GM12878 (cell line): ENCODE data around the gene PPP2R5B.

ENCODE experiments used
- BRCA1 ChIP-seq: IDR thresholded peaks from 2 replicates; pipeline ENCODE4 v1.6.1; 2011; ENCODE audit warnings: low read depth, low read length, improper control_type of control experiment
- CTCF ChIP-seq, 3 experiments: IDR thresholded peaks in 2 of 3; conservative IDR thresholded peaks in 1 of 3; 2 replicates each; pipeline ENCODE4 v1.5.1; 2011; ENCODE audit warnings: low read depth in 3 of 3, low read length in 3 of 3, mild to moderate bottlenecking in 3 of 3, control low read depth in 2 of 3, moderate library complexity in 2 of 3, inconsistent platforms in 1 of 3, mixed read lengths in 1 of 3; ENCODE audit not compliant: control insufficient read depth in 2 of 3, insufficient read depth in 1 of 3; ENCODE audit errors: extremely low read depth in 1 of 3
- KDM1A ChIP-seq: fragments of 200-600 bp; sonication (generic); IDR thresholded peaks from 2 replicates; pipeline ENCODE4 v1.6.1; 2016; ENCODE audit warnings: borderline replicate concordance
- MAX ChIP-seq: IDR thresholded peaks from 2 replicates; pipeline ENCODE4 v1.6.1; 2012; ENCODE audit warnings: low read depth, low read length, improper control_type of control experiment
- NBN ChIP-seq: fragments of 450-650 bp; IDR thresholded peaks from 2 replicates; pipeline ENCODE4 v1.6.1; 2016
- NR2C2 ChIP-seq: IDR thresholded peaks from 2 replicates; pipeline ENCODE4 v1.6.1; 2011; ENCODE audit warnings: borderline replicate concordance, low read depth; ENCODE audit not compliant: control insufficient read depth, insufficient read length
- POLR2AphosphoS5 ChIP-seq: IDR thresholded peaks from 2 replicates; pipeline ENCODE4 v1.6.1; 2011; ENCODE audit warnings: mild to moderate bottlenecking, low read length, inconsistent platforms
- SMC3 ChIP-seq: IDR thresholded peaks from 2 replicates; pipeline ENCODE4 v1.6.1; 2011; ENCODE audit warnings: low read length, improper control_type of control experiment, borderline replicate concordance
- ZBTB4 ChIP-seq: fragments of 450-650 bp; formaldehyde crosslinking; IDR thresholded peaks from 2 replicates; pipeline ENCODE4 v1.4.0; 2022; ENCODE audit warnings: mild to moderate bottlenecking, moderate library complexity
- ZNF274 ChIP-seq: IDR thresholded peaks from one replicate; pipeline ENCODE4 v1.8.0; 2011; ENCODE audit not compliant: insufficient read length, insufficient read depth

DNA sequence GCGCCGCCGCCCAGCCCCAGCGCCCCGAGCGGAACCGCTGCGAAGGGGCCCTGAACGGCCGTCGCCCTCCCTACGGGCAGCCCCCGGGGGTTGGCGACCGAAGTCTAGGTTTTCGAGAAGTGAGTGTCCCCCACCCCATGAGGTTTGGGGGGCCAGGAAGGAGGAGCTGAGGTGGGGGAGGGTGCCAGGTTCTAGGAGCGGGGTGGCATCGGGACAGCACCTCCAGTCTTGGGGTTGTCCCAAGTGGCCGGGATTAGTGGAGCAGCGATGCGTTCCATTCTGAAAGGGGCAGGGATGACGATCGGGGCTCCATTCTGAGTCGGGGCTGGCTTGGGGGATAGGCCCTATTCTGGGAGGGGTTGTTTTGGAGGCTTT lies 408 bp downstream of the PPP2R5B start:
- TF ChIP-seq CTCF (IDR thresholded peaks at IDR 0.05 in 2 of 3, conservative IDR thresholded peaks at IDR 0.05 in 1 of 3; ENCODE audit: control insufficient read depth in 2 of 3, extremely low read depth in 1 of 3, insufficient read depth in 1 of 3, low read depth in 3 of 3, low read length in 3 of 3): no peak
- no peak for TF ChIP-seq MAX
- TF ChIP-seq ZBTB4 (CRISPR knock-in tag): no peak
- no peak for TF ChIP-seq KDM1A
- no peak for TF ChIP-seq NBN
- TF ChIP-seq ZNF274: no peak
- no peak for TF ChIP-seq SMC3
- no peak for TF ChIP-seq NR2C2
- TF ChIP-seq POLR2AphosphoS5: no peak
- TF ChIP-seq BRCA1: no peak
